Lower lobe of right lung (tissue), 2 donors: ENCODE measurements around the gene HPCA. TPM values are rescaled to one million over a fixed set of nuclear protein-coding genes. Genes with fewer than 3 reads are reported as not detected.

Experiments used
- ATAC-seq, 2 donors: fragments of 200-7000 bp; cut with Tn5 transposase; one replicate each; pipeline ENCODE4 v1.9.1; 2020 to 2022; ENCODE audit warnings: mild to moderate bottlenecking in 2 of 2, moderate library complexity in 2 of 2
- DNase-seq: peaks from one replicate; pipeline ENCODE4 v3.0.0-alpha.2; 2020
- H3K27ac ChIP-seq: fragments of 200-600 bp; one replicate; pipeline ENCODE4 v1.8.0; 2022
- H3K27me3 ChIP-seq: fragments of 200-600 bp; one replicate; pipeline ENCODE4 v1.8.0; 2022; ENCODE audit warnings: low read depth
- H3K36me3 ChIP-seq: fragments of 200-600 bp; one replicate; pipeline ENCODE4 v1.8.0; 2022; ENCODE audit warnings: mild to moderate bottlenecking
- H3K4me1 ChIP-seq: fragments of 200-600 bp; one replicate; pipeline ENCODE4 v1.8.0; 2022
- H3K4me3 ChIP-seq: fragments of 200-600 bp; one replicate; pipeline ENCODE4 v1.8.0; 2022; ENCODE audit warnings: mild to moderate bottlenecking
- H3K9me3 ChIP-seq: fragments of 200-600 bp; one replicate; pipeline ENCODE4 v1.8.0; 2022
- intact Hi-C: fragments of 100-400 bp; cut with DNase I; formaldehyde crosslinking; loops from one replicate; pipeline ENCODE4 v1.11.0; 2022
- total RNA-seq: library from RNA; stranded (reverse); fragmentation: NEBNext Ultra II Directional; extraction: Animal tissue kit (Norgen Biotek cat#: 25700); gene quantifications from one replicate; pipeline ENCODE4 v1.2.1, GENCODE V29; 2021
- TF ChIP-seq, protein P1 (sequence below): fragments of 200-600 bp; IDR thresholded peaks from one replicate; pipeline ENCODE4 v1.8.0; 2022; ENCODE audit warnings: antibody characterized with exemption, mild to moderate bottlenecking
- donor health status: DM: no; HTN: yes; CAD: no; lungs with severe emphysema.

The HPCA gene
- total RNA-seq, 1 donor from 2014 or later: not detected

DNA sequence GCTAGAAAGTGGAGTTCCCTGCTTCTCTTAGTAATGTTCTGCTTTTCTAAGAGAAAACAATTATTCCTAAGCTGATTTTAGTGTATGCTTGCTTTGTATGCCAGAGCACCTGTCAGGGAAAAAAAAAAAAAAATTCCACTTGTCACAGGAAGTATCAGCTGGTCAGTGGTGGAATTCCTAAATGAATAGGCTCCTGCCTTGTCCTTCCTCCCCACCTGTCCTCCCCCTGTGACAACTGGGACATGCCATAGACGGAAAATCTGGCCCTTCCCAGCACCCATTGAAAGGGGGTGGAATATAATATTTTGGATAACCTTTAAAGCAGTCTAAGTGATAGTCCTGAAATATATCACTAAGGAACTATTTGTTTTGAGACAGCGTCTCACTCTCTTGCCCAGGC lies 26.4 kb upstream of the HPCA start:
- Histone ChIP-seq H3K4me1 (no peaks in the 10 kb centered on the region), H3K9me3 (no peaks in the 10 kb centered on the region), H3K27me3 (no peaks in the 10 kb centered on the region), H3K4me3 (no peak overlapping the region), H3K27ac (no peak overlapping the region), H3K36me3 (peaks cover 65% of the 10 kb centered on the region)
- DNase-seq: no peak
- ATAC-seq: no peak
- intact Hi-C loops: no loop called here
- TF ChIP-seq, protein P1, sequence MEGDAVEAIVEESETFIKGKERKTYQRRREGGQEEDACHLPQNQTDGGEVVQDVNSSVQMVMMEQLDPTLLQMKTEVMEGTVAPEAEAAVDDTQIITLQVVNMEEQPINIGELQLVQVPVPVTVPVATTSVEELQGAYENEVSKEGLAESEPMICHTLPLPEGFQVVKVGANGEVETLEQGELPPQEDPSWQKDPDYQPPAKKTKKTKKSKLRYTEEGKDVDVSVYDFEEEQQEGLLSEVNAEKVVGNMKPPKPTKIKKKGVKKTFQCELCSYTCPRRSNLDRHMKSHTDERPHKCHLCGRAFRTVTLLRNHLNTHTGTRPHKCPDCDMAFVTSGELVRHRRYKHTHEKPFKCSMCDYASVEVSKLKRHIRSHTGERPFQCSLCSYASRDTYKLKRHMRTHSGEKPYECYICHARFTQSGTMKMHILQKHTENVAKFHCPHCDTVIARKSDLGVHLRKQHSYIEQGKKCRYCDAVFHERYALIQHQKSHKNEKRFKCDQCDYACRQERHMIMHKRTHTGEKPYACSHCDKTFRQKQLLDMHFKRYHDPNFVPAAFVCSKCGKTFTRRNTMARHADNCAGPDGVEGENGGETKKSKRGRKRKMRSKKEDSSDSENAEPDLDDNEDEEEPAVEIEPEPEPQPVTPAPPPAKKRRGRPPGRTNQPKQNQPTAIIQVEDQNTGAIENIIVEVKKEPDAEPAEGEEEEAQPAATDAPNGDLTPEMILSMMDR: no peak

DNA sequence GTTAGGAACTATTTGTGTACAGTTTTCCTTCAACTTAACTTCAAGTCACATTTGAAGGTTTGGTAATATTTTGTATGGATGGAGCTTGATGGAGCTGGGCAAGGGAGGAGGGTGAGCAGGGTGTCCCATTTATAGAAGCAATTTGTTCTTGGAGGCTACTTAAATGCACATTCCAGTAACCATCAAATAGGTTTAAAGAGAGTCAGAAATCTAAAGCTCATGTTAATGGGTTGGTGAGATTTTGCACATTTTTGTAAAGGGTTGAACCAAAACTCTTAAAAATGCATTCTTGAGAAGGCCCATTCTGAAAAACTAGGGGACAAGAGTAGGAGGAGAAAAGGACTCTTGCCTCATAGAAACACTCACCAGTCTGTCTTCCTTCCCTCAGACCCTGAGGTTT lies 25.7 kb upstream of the HPCA start:
- no peak for DNase-seq
- no peak overlapping the region for H3K4me3 ChIP-seq
- H3K27ac ChIP-seq: no peak overlapping the region
- no peak for ATAC-seq
- H3K27me3 ChIP-seq: no peaks in the 10 kb centered on the region
- H3K9me3 ChIP-seq: no peaks in the 10 kb centered on the region
- H3K4me1 ChIP-seq: no peaks in the 10 kb centered on the region
- TF ChIP-seq, protein P1: no peak
- H3K36me3 ChIP-seq: peaks cover 59% of the 10 kb centered on the region
- intact Hi-C loops: no loop called here

DNA sequence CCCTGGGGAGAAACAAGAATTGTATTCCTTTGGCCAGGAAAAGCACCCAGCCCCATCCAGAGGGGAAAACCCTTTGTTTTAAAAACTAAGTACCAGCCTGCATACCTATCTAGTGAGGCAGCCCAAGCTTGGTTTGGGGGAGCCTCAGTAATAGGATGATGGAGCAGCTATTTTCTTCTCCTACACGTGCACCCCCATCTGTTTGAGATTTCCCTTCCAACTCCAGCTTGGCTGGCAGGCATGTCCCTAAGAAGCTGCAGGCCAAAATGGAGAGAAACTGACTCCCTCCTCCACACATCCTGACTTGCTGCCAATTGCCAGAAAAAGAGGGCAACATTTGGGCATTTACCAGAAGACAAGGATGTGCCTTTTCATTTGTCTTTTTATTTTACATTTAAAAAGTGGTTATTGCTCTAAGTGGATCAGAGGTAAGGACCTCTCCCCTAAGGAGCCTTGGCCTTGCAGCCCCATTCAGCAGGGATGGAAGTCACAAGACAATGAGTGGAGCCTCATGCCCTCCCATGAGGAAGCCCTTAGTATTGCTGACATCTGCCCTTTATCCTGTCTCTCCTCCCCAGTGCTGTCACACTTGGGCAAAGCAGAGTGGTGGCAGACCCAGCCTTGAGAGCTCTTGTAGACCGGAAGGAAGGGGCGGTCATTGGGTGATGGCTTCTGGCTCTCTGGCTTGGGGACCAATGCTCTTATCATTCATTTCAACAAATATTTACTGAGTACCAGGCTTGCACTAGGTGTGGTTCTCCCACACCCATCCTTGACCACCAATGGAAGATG lies 24.2 kb upstream of the HPCA start:
- Histone ChIP-seq H3K4me1 (no peaks in the 10 kb centered on the region), H3K9me3 (no peaks in the 10 kb centered on the region), H3K36me3 (peaks cover 44% of the 10 kb centered on the region), H3K27me3 (no peaks in the 10 kb centered on the region), H3K27ac (no peak overlapping the region), H3K4me3 (no peak overlapping the region)
- ATAC-seq (no peak), DNase-seq (no peak)
- intact Hi-C loops: no loop called here
- TF ChIP-seq, protein P1: no peak

DNA sequence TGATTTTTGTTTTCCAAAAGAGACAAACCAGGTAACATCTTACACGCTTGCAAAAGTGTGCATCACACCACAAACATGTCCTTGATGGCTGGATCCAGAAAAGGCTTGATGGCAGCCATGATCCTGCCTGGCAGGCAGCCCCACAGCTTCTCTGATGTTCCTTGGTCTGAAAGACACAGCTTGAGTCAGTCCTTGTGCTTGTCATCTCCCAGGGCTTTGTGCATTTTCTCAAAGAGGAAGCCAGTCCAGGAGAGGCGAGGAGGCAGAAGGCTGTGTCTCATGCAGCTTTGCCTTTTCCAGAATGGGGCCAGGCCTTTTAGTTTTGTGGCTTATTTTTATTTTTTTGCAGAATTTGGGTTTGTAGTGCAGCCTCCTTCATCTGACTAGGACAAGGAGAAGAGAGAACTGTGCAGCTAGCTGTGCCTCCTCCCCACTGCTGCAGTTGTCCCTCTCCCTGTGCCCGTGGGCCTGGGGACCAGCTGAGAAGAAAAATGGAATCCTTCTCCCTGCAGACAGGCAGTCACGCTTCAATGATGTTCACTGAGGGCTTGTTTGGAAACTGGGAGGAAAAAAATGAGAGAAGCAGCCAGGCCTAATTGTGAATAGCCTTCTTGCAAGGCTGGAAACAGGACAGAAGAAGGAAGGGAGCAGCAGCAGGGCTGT lies 22.9 kb upstream of the HPCA start:
- H3K4me1 ChIP-seq: no peaks in the 10 kb centered on the region
- no peak for ATAC-seq
- no peaks in the 10 kb centered on the region for H3K27me3 ChIP-seq
- H3K4me3 ChIP-seq: no peak overlapping the region
- H3K27ac ChIP-seq: no peak overlapping the region
- intact Hi-C loops: no loop called here
- H3K9me3 ChIP-seq: no peaks in the 10 kb centered on the region
- TF ChIP-seq, protein P1: no peak
- H3K36me3 ChIP-seq: peaks cover 31% of the 10 kb centered on the region
- DNase-seq: no peak

DNA sequence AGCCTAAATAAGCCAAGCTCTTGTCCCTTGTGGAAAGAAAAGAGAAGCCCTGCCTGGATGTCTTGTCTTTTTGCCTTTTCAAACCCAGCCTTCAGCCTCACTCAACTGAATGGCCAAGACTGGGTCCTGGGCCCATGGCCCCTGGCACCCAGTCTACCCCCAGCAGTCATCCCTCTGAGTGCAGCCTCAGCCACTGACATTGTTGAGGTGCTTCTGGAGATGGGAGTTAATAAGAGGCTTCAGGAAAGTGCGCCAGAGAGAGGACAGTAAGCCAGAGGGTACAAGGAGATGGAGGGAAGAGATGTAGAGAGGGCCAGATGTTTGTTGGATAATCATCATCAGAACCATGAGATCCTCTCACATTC lies 22.4 kb upstream of the HPCA start:
- Histone ChIP-seq H3K36me3 (peaks cover 26% of the 10 kb centered on the region), H3K27ac (no peak overlapping the region), H3K27me3 (no peaks in the 10 kb centered on the region), H3K9me3 (no peaks in the 10 kb centered on the region), H3K4me1 (no peaks in the 10 kb centered on the region), H3K4me3 (no peak overlapping the region)
- TF ChIP-seq, protein P1: no peak
- ATAC-seq (no peak), DNase-seq (no peak)
- intact Hi-C loops: no loop called here
